Activated CD4-positive, alpha-beta T cell treated with anti-CD3 and anti-CD28 coated beads, Interleukin-2, Interleukin-6, amounts not matched to agents 100 ng/mL and 50 ng/mL, durations not matched to agents 16 hours and 8 hours (primary cell): Measurements from ENCODE around the gene SNX25.
"Not testable (repeated sequence)": the region's sequence is repeated elsewhere in the genome, so short reads cannot be mapped to it uniquely, and the experiment has no call there.

ENCODE experiments used
- DNase-seq: peaks from one replicate; pipeline ENCODE4 v3.0.0-alpha.2; 2020

The SNX25 gene

DNA sequence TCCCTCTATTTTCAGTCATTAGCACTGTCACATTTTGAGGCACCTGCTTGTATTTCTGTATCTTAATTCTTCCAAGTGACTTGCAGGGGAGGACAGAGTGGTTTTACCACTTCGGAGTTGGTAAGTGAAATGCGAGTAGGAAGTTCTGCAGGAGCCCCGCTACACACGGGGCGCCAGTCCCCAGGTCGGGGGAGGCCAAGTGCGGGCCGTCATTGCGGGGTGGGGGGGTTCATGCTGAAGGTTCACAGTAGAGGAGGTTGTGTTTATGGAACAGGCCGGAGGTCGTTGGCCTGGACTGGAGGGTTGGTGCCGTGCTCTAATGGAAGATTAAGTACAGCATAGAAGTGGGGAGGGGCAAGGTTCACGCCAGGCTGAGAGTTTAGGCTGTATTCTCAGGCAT lies 142.3 kb downstream of the SNX25 start:
- DNase-seq = no peak

GRCh38 chr4:185352202-185352601 lies 142.8 kb downstream of the SNX25 start:
- no peak for DNase-seq

DNA sequence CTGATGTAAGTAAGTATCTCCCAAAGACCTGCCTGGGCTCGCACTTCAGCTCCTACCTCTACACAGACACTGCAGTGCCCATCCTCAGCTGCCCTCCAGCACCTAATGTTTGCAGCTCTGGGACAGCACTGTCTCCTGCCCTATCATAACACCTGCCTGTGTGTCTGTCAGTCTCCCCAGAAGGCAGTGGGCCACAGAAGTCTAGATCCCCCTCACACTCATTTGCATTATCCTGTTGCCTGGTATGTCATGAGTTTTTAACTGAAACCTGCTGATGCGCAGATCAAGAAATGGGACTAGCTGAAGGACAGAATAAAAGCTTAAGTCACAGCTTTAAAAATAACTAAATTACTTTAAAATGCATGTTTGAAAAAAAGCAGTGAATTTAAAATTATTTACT lies 143.3 kb downstream of the SNX25 start:
- DNase-seq = no peak

- no peak for DNase-seq
Measured at GRCh38 chr4:185357211-185357610, 147.8 kb downstream of the SNX25 start.

- no peak for DNase-seq
Measured at GRCh38 chr4:185357733-185358440, 148.5 kb downstream of the SNX25 start.

- DNase-seq = no peak
Measured at GRCh38 chr4:185358514-185358913, 149.1 kb downstream of the SNX25 start.

GRCh38 chr4:185358959-185359358 lies 149.6 kb downstream of the SNX25 start:
- no peak for DNase-seq

GRCh38 chr4:185359767-185360446 lies 150.5 kb downstream of the SNX25 start:
- no peak for DNase-seq

DNA sequence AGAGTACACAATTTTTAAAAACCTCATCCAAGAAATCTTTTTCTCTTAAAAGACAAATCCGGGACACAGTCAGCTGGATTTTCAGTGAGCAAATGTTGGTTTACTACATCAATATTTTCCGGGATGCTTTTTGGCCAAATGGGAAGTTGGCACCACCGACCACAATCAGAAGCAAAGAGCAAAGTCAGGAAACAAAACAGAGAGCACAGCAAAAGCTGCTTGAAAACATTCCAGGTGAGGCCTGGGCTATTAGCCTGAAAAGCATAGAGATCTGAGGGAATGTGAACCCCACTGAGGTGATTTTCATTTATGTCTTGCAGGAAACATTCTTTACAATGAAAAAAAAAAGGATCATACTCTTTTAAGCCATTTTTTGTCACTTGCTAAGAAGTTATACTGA lies 152.5 kb downstream of the SNX25 start:
- DNase-seq = no peak

DNA sequence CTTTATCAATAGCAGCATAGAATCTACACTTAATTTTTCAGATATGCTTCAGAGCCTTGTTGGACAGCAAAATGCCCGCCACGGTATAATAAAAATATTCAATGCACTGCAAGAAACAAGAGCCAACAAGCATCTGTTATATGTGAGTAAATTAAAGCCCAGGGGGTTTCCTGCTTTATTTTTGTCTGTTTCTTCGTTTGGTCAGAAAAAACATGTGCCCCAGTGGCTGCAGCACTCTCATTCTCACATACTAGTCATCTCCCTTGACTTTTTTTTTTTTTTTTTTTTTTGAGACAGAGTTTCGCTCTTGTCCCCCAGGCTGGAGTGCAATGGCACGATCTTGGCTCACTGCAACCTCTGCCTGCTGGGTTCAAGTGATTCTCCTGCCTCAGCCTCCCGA lies 153.2 kb downstream of the SNX25 start:
- DNase-seq = not testable (repeated sequence)

- no peak for DNase-seq
Measured at GRCh38 chr4:185363251-185363650, 153.9 kb downstream of the SNX25 start.

DNA sequence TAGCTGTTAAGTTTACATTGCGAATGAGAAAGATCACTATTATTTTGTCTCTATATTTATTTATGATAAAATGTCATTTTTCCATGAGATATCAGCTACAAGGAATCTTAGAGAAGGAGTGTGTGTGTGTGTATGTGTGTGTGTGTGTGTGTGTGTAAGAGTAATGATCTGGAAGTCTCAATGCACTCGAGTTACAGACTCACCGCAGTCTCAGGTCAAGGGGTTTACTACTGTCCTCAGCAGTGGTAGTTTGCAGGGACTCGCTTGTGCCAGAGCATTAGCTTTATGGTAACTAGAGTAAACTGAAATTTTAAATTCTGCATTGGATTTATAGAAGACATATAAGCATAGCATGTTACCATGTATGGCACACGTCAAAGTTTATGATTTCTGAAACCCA lies 155.5 kb downstream of the SNX25 start:
- DNase-seq = no peak

DNA sequence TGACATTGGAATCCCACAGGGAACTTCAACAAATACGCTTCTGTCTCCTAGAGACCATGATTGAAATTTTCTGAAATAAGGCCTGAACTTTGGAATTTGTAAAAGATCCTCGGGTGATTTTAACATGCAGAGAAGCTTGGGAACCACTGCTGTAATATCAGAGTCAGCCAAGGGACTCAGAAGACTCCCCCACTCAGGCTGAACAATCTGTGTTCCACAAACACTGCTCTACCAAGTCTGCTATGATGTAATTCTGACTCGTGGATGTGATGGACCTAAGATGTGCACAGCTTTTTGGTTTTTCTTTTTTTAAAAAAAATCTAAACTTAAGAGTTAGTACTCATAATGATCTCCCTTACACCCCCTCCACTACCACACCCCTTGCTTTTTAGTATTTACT lies 160.3 kb downstream of the SNX25 start:
- DNase-seq = no peak

DNA sequence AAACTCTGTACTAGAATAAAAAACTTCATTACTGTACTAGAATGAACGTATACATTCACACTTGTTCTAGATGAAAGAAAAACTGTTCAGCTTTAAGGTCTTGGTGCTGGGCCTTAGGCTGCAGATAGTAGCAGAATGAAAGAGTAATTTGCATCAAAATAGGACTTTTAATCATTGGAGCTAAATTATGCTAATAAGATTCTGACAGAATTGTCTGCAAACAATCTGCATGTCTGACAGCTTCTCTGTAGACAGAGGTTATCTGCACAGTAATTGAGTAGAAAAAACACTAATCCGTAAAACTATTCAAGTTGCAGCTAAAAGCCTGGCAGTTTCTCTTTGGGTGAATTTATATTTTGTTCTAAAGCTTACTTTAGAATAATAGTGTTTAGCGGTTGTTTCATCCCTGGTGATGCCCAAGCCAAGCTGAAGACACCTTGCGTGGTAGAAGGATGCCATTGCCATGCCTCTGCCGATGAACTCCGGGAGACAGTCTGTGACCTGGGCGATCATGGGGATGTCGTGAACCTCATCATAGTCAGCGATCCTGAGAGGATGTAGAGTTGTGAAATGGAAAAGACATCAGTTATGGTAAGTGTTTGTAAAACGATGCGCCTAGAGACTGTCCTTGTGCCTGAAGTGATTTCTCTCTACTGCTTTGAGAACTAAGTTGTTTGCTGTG lies 161.0 kb downstream of the SNX25 start:
- no peak for DNase-seq

DNA sequence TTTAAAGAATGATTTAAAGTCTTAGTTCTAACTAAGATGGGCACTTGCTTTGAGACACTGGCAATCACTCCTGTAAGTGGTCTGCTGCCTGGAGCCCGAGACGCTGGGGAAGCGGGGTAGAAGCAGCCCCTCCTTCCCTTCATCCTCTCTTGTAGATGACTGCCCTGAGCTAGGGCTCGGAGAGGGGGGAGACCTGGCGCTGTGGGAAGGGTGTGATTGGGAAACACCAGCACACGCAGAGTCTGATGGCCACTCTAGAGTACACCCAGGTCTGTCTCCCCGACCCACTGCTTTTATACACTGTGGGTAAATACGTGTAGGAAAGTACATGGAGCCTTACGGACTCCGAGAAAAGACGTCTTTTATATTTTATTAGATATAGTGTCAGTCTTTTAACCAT lies 162.3 kb downstream of the SNX25 start:
- no peak for DNase-seq

DNA sequence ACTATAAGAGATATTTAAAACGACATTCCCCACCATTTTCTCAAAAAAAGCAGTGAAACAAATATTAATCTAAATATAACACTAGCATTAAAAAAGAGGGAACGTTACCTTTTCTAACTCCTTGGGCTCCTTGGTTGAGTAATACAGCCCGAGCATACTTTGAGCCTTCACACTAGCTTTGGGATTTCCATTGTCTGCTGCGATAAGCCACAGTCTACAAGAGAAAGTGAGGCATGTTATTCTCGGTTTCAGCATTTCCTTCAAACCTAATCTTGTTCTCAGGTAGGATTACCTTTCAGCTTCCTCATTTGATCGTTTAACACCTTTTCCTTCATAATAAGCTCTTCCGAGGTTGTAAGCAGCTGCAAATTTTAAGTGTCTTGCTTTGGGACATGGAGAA lies 164.6 kb downstream of the SNX25 start:
- DNase-seq = no peak

DNA sequence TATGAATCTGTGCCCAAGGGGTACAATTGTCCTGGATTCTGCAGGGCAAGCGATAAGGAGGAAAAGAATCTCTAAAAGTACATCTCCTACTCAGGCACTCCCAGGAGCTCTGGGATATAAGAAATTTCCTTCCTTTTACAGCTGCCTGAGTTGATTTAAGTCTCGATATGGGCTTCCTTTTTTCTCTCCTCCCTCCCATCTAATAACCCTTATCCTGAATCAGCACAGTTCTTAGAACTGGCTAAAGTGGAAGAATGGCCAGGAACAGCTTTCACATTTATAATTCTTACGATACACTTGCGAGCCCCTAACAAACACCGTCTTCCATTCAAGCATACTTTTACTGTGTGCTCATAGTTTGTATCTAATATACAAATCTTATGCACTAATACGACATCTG lies 165.2 kb downstream of the SNX25 start:
- no peak for DNase-seq

DNA sequence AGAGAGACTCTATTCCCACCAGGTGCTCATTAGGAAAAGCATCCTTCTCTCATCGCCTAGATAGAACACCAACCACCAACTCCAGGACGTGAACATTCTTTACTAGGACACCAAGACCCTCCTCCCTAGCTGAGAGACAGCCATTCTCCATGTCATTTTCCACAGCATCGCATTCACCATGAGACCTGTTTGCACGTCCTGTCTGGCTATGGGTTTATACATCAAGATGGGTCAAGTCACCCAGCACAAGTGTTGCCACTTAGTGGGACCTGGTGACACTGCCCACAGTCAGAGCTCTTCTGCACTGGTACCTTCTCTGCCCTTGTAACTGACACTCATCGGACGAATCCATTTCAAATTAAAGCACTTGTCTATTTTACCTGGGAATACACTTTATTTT lies 168.9 kb downstream of the SNX25 start:
- DNase-seq = no peak

- DNase-seq = no peak
Measured at GRCh38 chr4:185379326-185380295, 170.2 kb downstream of the SNX25 start.

- DNase-seq = no peak
Measured at GRCh38 chr4:185380320-185380719, 170.9 kb downstream of the SNX25 start.

DNA sequence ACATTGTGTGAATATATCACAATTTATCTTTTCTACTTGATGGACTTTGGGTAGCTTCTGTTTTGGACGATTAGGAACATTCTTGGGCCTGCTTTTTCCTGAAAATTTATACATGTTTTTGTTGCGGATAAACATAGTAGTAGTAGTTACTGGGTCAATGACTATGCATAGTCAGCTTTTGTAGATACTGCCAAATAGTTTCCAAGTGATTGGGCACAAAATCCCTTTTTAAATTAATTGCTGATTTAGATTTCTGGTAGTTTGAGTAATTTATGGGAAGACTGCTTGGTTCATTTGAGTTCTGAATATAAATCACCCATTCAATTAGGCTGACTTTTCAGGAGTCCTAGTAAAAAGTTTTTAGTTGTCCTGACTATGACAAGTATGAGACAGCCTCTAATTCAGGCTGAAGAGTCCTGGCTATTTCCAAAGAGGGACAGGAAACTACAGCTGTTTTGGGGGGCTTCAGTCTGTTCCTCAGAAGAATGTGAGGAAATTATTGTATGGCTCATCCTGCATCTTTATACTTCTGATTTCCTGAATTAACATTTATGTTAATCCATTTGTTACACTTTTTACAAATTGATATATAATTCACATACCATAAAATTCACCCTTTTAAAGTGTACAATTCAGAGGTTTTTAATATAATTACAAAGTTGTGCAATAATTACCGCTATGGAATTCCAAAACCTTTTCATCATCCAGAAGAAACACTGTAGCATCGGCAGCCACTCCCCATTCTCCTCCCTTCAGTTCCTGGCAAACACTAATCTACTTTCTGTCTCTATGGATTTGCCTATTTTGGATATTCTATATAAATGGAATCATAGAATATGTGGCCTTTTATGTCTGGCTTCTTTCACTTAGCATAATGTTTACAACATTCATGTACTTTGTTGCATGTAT lies 172.1 kb downstream of the SNX25 start:
- no peak for DNase-seq

- DNase-seq = no peak
Measured at GRCh38 chr4:185382754-185383153, 173.4 kb downstream of the SNX25 start.
